HG03565 (cell line): ENCODE data around the gene AMZ1.
"Not testable (repeated sequence)": the region's sequence is repeated elsewhere in the genome, so short reads cannot be mapped to it uniquely, and the experiment has no call there.

Experiments used
- ATAC-seq: cut with Tn5 transposase; IDR thresholded peaks from one replicate; pipeline ENCODE4 v1.9.1; 2021; ENCODE audit warnings: mild to moderate bottlenecking, moderate library complexity; ENCODE audit not compliant: unreplicated experiment

AMZ1 gene

GRCh38 chr7:2709553-2710285, 21.7 kb downstream of the AMZ1 start:
- ATAC-seq, result peak; percentile 74

GRCh38 chr7:2710286-2710655, 22.3 kb downstream of the AMZ1 start:
- peak; percentile 37 for ATAC-seq

- peak; percentile 34 for ATAC-seq
Measured at GRCh38 chr7:2710901-2711551, 23.0 kb downstream of the AMZ1 start.

GRCh38 chr7:2711895-2712675, 24.1 kb downstream of the AMZ1 start:
- ATAC-seq, result no peak

GRCh38 chr7:2713370-2713769, 25.4 kb downstream of the AMZ1 start:
- ATAC-seq, result no peak

- ATAC-seq, result no peak
Measured at GRCh38 chr7:2713978-2714377, 26.0 kb downstream of the AMZ1 start.

GRCh38 chr7:2714636-2715035, 26.6 kb downstream of the AMZ1 start:
- ATAC-seq, result no peak

- ATAC-seq, result no peak
Measured at GRCh38 chr7:2715341-2716231, 27.6 kb downstream of the AMZ1 start.

- no peak for ATAC-seq
Measured at GRCh38 chr7:2716488-2716887, 28.5 kb downstream of the AMZ1 start.

- ATAC-seq, result no peak
Measured at GRCh38 chr7:2716906-2717292, 28.9 kb downstream of the AMZ1 start.

GRCh38 chr7:2717293-2718261, 29.6 kb downstream of the AMZ1 start:
- ATAC-seq, result no peak

- no peak for ATAC-seq
Measured at GRCh38 chr7:2718296-2718965, 30.4 kb downstream of the AMZ1 start.

GRCh38 chr7:2719007-2719406, 31.0 kb downstream of the AMZ1 start:
- no peak for ATAC-seq

- ATAC-seq, result no peak
Measured at GRCh38 chr7:2720024-2720423, 32.0 kb downstream of the AMZ1 start.

- ATAC-seq, result no peak
Measured at GRCh38 chr7:2721842-2722241, 33.8 kb downstream of the AMZ1 start.

- ATAC-seq, result no peak
Measured at GRCh38 chr7:2722591-2722990, 34.6 kb downstream of the AMZ1 start.

- ATAC-seq, result no peak
Measured at GRCh38 chr7:2723138-2723850, 35.3 kb downstream of the AMZ1 start.

GRCh38 chr7:2724036-2724435, 36.0 kb downstream of the AMZ1 start:
- ATAC-seq, result not testable (repeated sequence)
